ENCODE measurements around the gene PRKCG.
"Not testable (repeated sequence)": the region's sequence is repeated elsewhere in the genome, so short reads cannot be mapped to it uniquely, and the experiment has no call there.

Gene PRKCG

DNA sequence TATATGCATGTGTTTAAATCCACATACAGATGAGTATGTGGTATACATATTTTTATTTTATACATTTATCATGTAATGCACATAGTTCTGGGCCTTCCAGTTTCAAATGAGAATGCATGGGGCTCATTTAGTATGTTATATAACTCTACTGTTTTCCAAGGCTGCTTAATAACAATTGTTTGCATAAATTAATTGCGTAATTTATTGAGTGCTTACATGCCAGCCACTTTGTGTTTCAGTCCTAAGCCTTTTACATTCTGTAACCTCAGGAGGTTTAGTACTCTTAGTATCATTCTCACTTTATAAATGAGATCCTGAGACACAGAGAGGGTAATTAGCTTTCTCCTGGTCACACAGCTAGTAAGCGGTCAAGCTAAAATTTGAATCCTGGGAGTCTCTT, 64.0 kb downstream of the PRKCG start:
- DNase-seq, result no peak

DNA sequence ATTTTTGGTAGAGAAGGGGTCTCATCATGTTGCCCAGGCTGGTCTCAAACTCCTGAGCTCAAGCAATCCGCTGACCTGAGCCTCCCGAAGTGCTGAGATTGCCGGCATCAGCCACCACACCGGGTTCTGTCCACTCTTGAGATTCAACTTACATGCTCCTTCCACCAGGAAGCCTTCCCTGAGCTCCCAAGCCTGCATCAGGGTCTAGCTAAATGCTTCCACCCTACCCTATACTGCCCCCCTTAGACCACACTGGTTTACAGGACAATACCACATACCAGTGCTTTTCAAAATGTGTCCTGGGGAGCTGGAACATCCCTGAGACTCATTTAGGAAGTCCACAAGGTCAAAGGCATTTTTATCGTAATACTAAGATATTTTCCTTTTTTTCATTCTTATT, 65.6 kb downstream of the PRKCG start:
- DNase-seq, result no peak

DNA sequence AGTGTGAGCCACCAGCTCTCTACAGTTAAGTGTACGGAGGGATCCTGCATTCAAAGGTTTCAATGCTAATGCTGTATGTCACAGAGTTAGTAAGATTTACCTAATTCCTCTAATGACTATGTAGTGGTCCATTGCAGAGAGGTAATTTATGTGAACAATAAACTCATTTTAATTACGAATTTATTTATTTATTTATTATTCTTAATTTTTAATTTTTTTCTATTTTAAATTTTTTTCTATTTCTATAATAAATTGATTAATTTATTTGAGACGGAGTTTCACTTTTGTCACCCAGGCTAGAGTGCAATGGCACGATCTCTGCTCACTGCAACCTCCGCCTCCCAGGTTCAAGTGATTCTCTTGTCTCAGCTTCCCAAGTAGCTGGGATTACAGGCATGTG, 66.6 kb downstream of the PRKCG start:
- not testable (repeated sequence) for DNase-seq

DNA sequence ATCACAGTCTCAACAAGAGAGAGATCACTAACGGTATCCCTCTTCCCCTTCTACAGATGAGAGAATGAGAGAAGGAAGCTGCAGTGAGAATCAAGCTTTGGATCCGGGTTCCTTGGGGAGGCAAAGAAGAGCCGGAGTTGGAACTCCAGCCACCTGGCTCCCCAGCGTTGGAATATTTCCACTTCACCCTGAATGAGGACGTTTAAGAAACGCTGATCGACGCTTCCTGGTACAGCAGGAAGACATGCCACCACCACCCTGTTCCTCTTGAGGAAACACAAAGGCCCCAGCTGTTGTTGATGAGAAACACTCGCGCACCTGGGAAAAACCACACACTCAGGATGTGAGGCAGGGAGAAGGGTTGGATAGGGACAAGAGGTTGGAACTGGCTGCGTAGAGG, 69.4 kb downstream of the PRKCG start:
- no peak for DNase-seq

DNA sequence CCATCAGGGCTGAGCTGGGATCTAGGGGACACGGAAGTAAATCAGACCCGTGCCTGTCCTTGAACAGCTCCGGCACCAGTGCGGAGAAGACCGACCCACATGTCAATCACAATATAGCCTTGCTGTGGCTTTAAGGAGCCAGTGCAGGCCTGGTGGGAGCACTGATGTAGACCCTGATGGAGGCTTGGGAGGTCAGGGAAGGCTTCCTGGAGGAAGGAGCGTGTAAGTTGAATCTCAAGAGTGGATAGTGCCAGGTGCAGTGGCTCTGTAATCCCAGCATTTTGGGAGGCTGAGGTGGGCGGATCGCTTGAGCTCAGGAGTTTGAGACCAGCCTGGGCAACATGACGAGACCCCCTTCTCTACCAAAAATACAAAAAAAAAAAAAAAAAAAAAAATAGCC, 70.0 kb downstream of the PRKCG start:
- no peak for DNase-seq

DNA sequence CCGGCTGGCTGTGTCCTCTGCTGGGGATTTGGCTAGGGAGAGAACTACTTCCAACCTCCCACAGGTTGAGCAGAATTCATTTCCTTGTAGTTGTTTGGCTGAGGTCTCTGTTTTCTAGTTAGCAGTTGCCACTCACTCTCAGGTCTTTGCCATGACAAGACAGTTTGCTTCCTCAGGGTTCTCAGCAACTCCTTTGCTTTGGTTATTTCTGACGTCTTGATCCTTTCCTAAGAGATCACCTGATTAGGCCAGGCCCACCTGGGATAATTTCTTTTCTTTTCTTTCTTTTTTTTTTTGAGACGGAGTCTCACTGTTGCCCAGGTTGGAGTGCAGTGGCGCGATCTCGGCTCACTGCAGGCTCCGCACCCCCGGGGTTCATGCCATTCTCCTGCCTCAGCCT, 71.4 kb downstream of the PRKCG start:
- DNase-seq, result no peak

Measured in NCI-H1092 (cell line).